G401 (cell line): ENCODE measurements around the gene MSRB2. TPM values are rescaled to one million over a fixed set of nuclear protein-coding genes. Genes with fewer than 3 reads are reported as not detected.
"Not testable (repeated sequence)": the region's sequence is repeated elsewhere in the genome, so short reads cannot be mapped to it uniquely, and the experiment has no call there.

Source experiments
- DNase-seq: peaks from one replicate; pipeline ENCODE4 v3.0.0-alpha.2; 2015; ENCODE audit warnings: low spot score
- in situ Hi-C: cut with HindIII; loops from 2 replicates; pipeline ENCODE4 v1.10.0; 2016; ENCODE audit warnings: low sequenced_read_pairs, mixed read lengths
- total RNA-seq: library from RNA; depleted of rRNA; stranded (reverse); fragments of >200 nt; shearing (Covaris generic); gene quantifications from 2 replicates; pipeline ENCODE4 v1.2.3, GENCODE V29; 2014; rRNA removed

MSRB2 gene
- total RNA-seq = 28.4 and 29.7 TPM in 2 replicates

- peak; percentile 94 for DNase-seq
Observed at GRCh38 chr10:23095404-23095965, at the start of gene MSRB2. TSS of gene MSRB2 (plus strand) at chr10:23095579. CDS start at chr10:23095609, 30 bp downstream.

GRCh38 chr10:23046027-23046426 lies 49.4 kb upstream of the MSRB2 start:
- in situ Hi-C loops = no loop called here
- no peak for DNase-seq

More at GRCh38 chr10:23095404-23095965, at the start of gene MSRB2:
- in situ Hi-C loops = no loop called here

DNA sequence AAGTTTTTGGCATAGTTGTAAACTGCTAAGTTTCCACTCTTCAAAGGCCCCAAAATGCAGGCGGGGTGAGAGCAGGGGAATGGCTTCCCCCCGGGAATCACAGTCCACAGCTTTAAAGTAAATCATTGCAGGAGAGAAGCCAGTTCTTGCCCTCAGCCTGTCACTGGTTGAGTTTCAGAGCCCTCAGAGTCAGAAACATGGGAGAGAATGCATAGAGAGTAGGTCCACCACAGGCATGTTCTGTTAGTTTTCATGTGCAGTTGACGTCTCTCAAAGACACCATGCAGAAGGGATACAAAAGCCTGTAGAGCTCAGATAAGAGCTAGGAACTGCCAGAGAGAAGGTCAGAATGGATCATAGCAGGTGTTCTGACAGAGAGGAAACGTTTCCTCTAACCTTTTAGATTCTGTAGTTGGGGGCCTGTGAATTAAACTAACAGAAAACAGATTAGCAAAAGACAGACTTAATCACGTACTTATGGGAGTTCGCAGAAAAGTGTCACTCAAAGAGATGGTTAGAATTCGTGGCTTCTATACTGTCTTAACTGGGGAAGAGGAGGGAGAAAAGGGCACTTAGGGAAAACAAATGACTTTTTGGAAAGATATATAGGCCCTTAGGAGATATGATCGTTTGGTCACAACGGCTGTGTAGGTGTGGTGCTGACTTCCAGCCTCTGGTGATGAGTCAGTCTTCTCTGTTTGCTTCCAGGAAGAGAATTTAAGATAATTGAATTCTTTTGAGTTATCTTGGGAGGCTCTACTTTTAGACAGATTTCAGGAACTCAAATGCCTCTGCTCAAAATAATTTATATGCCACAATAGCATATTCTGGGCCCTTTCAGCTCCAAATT lies 48.0 kb upstream of the MSRB2 start:
- no peak for DNase-seq
- in situ Hi-C loops = no loop called here

- no peak for DNase-seq
- in situ Hi-C loops = no loop called here
Observed at GRCh38 chr10:23048191-23048590, 47.2 kb upstream of the MSRB2 start.

GRCh38 chr10:23051278-23051677 lies 44.1 kb upstream of the MSRB2 start:
- DNase-seq = no peak
- in situ Hi-C loops = no loop called here

- in situ Hi-C loops = no loop called here
- DNase-seq = no peak
Observed at GRCh38 chr10:23051855-23052331, 43.5 kb upstream of the MSRB2 start.

- no peak for DNase-seq
- in situ Hi-C loops = no loop called here
Observed at GRCh38 chr10:23053036-23053435, 42.3 kb upstream of the MSRB2 start.

DNA sequence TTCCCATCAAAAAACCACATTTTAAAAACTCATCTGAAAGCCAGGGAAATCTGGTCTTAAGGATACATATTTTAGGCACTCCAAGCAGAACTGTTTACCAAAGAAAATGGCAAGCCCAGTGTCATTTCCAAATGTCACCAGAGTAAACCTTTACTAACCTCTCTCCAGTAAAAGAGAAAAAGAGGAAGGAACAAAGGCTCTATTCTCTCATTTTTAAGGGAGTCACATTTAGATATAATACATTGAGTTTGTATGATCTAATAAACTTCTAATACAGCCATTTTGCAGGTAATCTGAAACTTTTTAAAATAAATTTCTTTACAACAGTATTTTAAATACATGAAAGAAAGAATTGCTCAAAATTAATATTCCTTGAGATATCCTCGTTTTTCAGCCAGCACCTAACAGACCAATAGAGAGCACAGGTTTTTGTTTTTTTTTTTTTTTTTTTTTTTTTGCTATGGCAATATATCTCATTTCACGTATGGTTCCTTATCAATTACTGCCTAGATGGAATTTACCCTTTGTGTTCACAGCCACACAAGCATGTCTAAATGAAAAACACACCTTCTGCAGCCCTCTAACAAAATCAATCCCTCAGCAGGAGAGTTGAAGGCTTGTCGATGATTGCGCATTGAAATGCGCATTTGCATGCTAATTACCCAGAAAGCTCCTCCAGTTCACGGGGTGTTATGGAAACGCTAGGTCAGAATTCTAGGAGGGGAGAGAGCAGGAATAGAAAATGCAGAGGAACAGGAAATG lies 39.8 kb upstream of the MSRB2 start:
- in situ Hi-C loops = no loop called here
- no peak for DNase-seq

DNA sequence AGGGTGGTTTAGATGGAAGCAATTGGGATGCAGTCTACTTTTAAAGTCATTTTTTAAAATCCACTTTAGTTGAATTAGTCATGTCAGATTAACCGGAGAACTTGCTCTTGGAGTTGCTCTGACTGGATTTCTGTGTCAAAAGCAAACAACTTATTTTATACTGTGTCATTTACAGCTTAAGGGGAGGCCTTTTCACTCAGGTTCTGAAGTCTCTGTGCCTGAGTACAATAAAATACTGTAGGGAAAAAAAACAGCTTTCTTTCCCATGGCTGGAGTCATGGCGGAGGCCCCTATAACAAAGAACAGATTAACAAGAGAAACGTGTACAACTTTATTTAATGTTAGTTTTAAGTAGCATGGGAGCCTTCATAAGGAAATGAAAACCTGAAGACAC lies 39.2 kb upstream of the MSRB2 start:
- in situ Hi-C loops = no loop called here
- no peak for DNase-seq

- in situ Hi-C loops = no loop called here
- no peak for DNase-seq
Observed at GRCh38 chr10:23058366-23058765, 37.0 kb upstream of the MSRB2 start.

- no peak for DNase-seq
- in situ Hi-C loops = no loop called here
Observed at GRCh38 chr10:23060918-23061317, 34.5 kb upstream of the MSRB2 start.

GRCh38 chr10:23063045-23063972 lies 32.1 kb upstream of the MSRB2 start:
- in situ Hi-C loops = no loop called here

GRCh38 chr10:23063973-23064812 lies 31.2 kb upstream of the MSRB2 start:
- DNase-seq = no peak
- in situ Hi-C loops = no loop called here

More at GRCh38 chr10:23063045-23063972, 32.1 kb upstream of the MSRB2 start:
- no peak for DNase-seq

DNA sequence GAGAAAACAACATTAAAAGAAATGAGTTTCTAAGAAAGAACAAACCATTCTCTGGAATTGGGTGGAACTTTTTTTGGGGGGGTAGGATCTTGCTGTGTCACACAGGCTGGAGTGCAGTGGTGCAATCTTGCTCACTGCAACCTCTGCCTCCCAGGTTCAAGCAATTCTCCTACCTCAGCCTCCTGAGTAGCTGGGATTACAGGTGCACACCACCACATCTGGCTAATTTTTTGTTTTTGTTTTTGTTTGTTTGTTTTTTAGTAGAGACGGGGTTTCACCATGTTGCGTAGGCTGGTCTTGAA lies 30.6 kb upstream of the MSRB2 start:
- DNase-seq, in situ Hi-C loops: not testable (repeated sequence)

- in situ Hi-C loops = no loop called here
- DNase-seq = peak; percentile 53
Observed at GRCh38 chr10:23065181-23065948, 30.0 kb upstream of the MSRB2 start.

- no peak for DNase-seq
- in situ Hi-C loops = no loop called here
Observed at GRCh38 chr10:23067337-23067736, 28.0 kb upstream of the MSRB2 start.

DNA sequence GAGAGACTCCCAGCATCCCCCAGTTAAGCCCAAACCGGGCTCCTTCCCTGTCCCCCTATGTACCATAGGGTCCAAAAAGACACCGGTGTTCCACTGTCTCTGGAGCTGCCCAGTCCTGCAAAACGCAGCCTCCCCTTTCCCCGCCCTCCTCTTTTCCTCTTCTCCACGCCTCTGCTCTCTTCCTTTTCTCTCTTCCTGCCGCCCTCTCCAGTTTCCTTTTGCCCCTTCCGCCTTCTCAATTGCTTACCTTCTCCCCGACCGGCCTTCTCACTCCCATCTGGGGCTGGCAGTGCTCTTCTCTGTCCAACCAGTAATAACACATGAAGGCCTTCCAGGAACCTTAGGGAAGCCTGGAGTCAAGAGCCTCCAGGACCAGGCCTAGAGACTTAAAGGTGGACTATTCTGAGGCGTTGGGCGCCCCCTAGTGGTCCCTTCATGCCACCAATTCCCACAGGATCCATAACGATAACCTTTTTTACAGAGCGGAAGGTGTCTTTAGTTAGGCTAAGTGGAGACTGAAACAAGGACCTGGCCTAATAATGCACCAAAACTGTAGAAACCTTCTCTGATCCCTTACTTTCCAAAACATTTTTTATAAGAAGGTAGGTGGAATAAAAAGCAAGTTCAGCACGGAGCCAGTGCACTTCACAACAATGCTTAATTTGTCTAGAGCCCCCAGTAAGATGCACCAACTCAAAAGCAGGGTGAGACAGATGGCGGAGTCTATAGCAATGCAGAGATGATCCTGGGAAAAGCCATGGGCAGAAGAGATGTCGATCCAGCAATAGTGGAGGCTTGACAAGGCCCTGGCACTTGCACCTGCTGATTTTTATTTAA lies 27.2 kb upstream of the MSRB2 start:
- in situ Hi-C loops = no loop called here
- DNase-seq = peak; percentile 82
